ENCODE data around the gene HAGHL. TPM values are rescaled to one million over a fixed set of nuclear protein-coding genes. Genes with fewer than 3 reads are reported as not detected.
"Not testable (repeated sequence)": the region's sequence is repeated elsewhere in the genome, so short reads cannot be mapped to it uniquely, and the experiment has no call there.

Gene HAGHL
- total RNA-seq, 1 experiment from 2014 or later: 2.5 TPM

- TF ChIP-seq CTCF (conservative IDR thresholded peaks at IDR 0.05; ENCODE audit: low read depth, low read length): no peak
- H3K9me3 ChIP-seq (ENCODE audit: low read depth, low read length, poor library complexity, severe bottlenecking): no peaks in the 10 kb centered on the region
- no peaks in the 10 kb centered on the region for H3K27me3 ChIP-seq (replicated peaks; ENCODE audit: insufficient read depth, low read depth, low read length, poor library complexity)
- peaks cover 6% of the 10 kb centered on the region for H3K36me3 ChIP-seq (ENCODE audit: insufficient read depth, low read length, poor library complexity, severe bottlenecking)
- intact Hi-C loops (cut with micrococcal nuclease; ENCODE audit: unreplicated experiment): no loop called here
- H3K27ac ChIP-seq (ENCODE audit: low read depth, low read length, poor library complexity, severe bottlenecking): no peak overlapping the region
- ChIA-PET POLR2A (ENCODE audit: low non-redundant PET) (no interaction called here), CTCF (interaction anchor here (0.6 kb wide), 1 partner anchor 23 kb away, joined by 8 read pairs; no protein-coding TSS in a partner anchor)
- H3K4me3 ChIP-seq (ENCODE audit: low read depth, low read length, poor library complexity, severe bottlenecking): no peak overlapping the region
- DNase-seq (ENCODE audit: low spot score): no peak
- H3K4me1 ChIP-seq (ENCODE audit: insufficient read depth, low read length, poor library complexity, severe bottlenecking): peaks cover 5% of the 10 kb centered on the region
- BruUV-seq (replicated peaks): no TSS peak
Observed at GRCh38 chr16:741986-742629, 15.2 kb downstream of the HAGHL start.

- H3K4me3 ChIP-seq (ENCODE audit: low read depth, low read length, poor library complexity, severe bottlenecking); BruUV-seq (replicated peaks); H3K36me3 ChIP-seq (ENCODE audit: insufficient read depth, low read length, poor library complexity, severe bottlenecking); H3K4me1 ChIP-seq (ENCODE audit: insufficient read depth, low read length, poor library complexity, severe bottlenecking); DNase-seq (ENCODE audit: low spot score); H3K27ac ChIP-seq (ENCODE audit: low read depth, low read length, poor library complexity, severe bottlenecking); H3K9me3 ChIP-seq (ENCODE audit: low read depth, low read length, poor library complexity, severe bottlenecking); CTCF ChIA-PET; POLR2A ChIA-PET (ENCODE audit: low non-redundant PET); intact Hi-C loops (cut with micrococcal nuclease; ENCODE audit: unreplicated experiment); H3K27me3 ChIP-seq (replicated peaks; ENCODE audit: insufficient read depth, low read depth, low read length, poor library complexity): not testable (repeated sequence)
Observed at GRCh38 chr16:742894-743293, 16.0 kb downstream of the HAGHL start.

GRCh38 chr16:743794-744500 lies 17.0 kb downstream of the HAGHL start:
- intact Hi-C loops (cut with micrococcal nuclease; ENCODE audit: unreplicated experiment): no loop called here
- BruUV-seq (replicated peaks): no TSS peak
- CTCF ChIA-PET: interaction anchor here (1.1 kb wide), 1 partner anchor 31 kb away, joined by 3 read pairs; no protein-coding TSS in a partner anchor
- H3K4me1 ChIP-seq (ENCODE audit: insufficient read depth, low read length, poor library complexity, severe bottlenecking): peaks cover 5% of the 10 kb centered on the region
- H3K27ac ChIP-seq (ENCODE audit: low read depth, low read length, poor library complexity, severe bottlenecking): no peak overlapping the region
- no peaks in the 10 kb centered on the region for H3K27me3 ChIP-seq (replicated peaks; ENCODE audit: insufficient read depth, low read depth, low read length, poor library complexity)
- POLR2A ChIA-PET (ENCODE audit: low non-redundant PET): no interaction called here
- TF ChIP-seq CTCF (conservative IDR thresholded peaks at IDR 0.05; ENCODE audit: low read depth, low read length): no peak
- no peak for TF ChIP-seq EZH2 (IDR thresholded peaks at IDR 0.05; ENCODE audit: borderline replicate concordance, low read depth, low read length, poor library complexity, severe bottlenecking)
- H3K9me3 ChIP-seq (ENCODE audit: low read depth, low read length, poor library complexity, severe bottlenecking): no peaks in the 10 kb centered on the region
- no peak overlapping the region for H3K4me3 ChIP-seq (ENCODE audit: low read depth, low read length, poor library complexity, severe bottlenecking)
- no peak for DNase-seq (ENCODE audit: low spot score)
- no peaks in the 10 kb centered on the region for H3K36me3 ChIP-seq (ENCODE audit: insufficient read depth, low read length, poor library complexity, severe bottlenecking)

Measured in A673 (cell line).